Measurements from ENCODE around the gene ARHGEF38. TPM values are rescaled to one million over a fixed set of nuclear protein-coding genes. Genes with fewer than 3 reads are reported as not detected.

The ARHGEF38 gene
- total RNA-seq, 3 donors from 2014 or later, result 56.9 to 62.9 TPM; not detected in 1

DNA sequence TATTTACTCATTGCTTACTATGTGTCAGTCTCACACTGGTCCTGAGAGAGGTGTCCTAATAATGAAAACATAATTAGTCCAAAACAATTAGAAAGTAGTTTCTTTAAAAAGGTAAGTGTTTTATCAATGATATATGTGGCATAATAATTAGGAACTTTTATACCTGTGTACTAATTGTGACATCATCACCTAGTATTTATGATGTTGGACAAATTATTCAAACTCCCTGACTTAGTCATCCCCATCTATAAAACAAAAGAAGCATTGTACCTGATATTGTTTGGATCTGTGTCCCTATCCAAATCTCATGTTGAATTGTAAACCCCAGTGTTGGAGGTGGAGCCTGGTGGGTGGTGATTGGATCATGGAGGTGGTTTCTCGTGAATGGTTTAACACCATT lies 15.8 kb upstream of the ARHGEF38 start:
- H3K9me3 ChIP-seq, result no peaks in the 10 kb centered on the region
- no peaks in the 10 kb centered on the region for H3K27me3 ChIP-seq
- intact Hi-C loops (cut with DNase I; ENCODE audit: low total_unique reads), result no loop called here
- no peaks in the 10 kb centered on the region for H3K4me1 ChIP-seq
- DNase-seq (ENCODE audit: low spot score in 2 of 2), result no peak
- TF ChIP-seq POLR2AphosphoS5 (IDR thresholded peaks at IDR 0.05) (no peak), CTCF (IDR thresholded peaks at IDR 0.05) (no peak), POLR2A (IDR thresholded peaks at IDR 0.05) (no peak)
- H3K27ac ChIP-seq, result no peak overlapping the region
- H3K36me3 ChIP-seq, result no peaks in the 10 kb centered on the region
- no peak overlapping the region for H3K4me3 ChIP-seq

- Histone ChIP-seq H3K4me1 (no peaks in the 10 kb centered on the region), H3K4me3 (no peak overlapping the region), H3K27me3 (no peaks in the 10 kb centered on the region), H3K27ac (no peak overlapping the region), H3K9me3 (no peaks in the 10 kb centered on the region), H3K36me3 (no peaks in the 10 kb centered on the region)
- TF ChIP-seq CTCF (IDR thresholded peaks at IDR 0.05) (no peak), POLR2AphosphoS5 (IDR thresholded peaks at IDR 0.05) (no peak), POLR2A (IDR thresholded peaks at IDR 0.05) (no peak)
- DNase-seq (ENCODE audit: low spot score in 2 of 2), result no peak
- intact Hi-C loops (cut with DNase I; ENCODE audit: low total_unique reads), result no loop called here
Observed at GRCh38 chr4:105541420-105541819, 11.0 kb upstream of the ARHGEF38 start.

DNA sequence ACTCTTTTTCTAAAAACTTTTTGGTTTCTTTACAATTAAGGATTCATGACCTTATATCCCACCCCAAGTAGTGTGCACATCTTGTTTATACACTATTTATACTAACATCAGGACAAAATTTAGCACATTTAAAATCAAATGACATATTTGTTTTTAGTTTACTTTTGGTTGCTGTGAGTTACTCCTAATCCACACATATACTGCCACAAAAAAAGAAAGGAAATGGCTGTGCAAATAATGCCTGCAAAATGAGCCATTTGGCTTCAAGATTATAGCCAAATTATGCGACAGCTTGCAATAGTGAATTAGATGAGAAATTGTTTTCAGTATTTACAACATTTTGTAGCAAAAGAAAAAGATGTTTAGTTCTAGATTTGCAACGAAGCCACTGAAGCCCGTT lies 10.4 kb upstream of the ARHGEF38 start:
- H3K27me3 ChIP-seq, result no peaks in the 10 kb centered on the region
- no peak overlapping the region for H3K4me3 ChIP-seq
- H3K36me3 ChIP-seq, result no peaks in the 10 kb centered on the region
- no peaks in the 10 kb centered on the region for H3K4me1 ChIP-seq
- TF ChIP-seq CTCF (IDR thresholded peaks at IDR 0.05) (no peak), POLR2A (IDR thresholded peaks at IDR 0.05) (no peak), POLR2AphosphoS5 (IDR thresholded peaks at IDR 0.05) (no peak)
- no peak for DNase-seq (ENCODE audit: low spot score in 2 of 2)
- intact Hi-C loops (cut with DNase I; ENCODE audit: low total_unique reads), result no loop called here
- no peak overlapping the region for H3K27ac ChIP-seq
- no peaks in the 10 kb centered on the region for H3K9me3 ChIP-seq

GRCh38 chr4:105543346-105543745 lies 9.1 kb upstream of the ARHGEF38 start:
- H3K4me3 ChIP-seq, result no peak overlapping the region
- no peaks in the 10 kb centered on the region for H3K4me1 ChIP-seq
- H3K36me3 ChIP-seq, result no peaks in the 10 kb centered on the region
- H3K27me3 ChIP-seq, result no peaks in the 10 kb centered on the region
- intact Hi-C loops (cut with DNase I; ENCODE audit: low total_unique reads), result no loop called here
- TF ChIP-seq POLR2AphosphoS5 (IDR thresholded peaks at IDR 0.05), result no peak
- TF ChIP-seq POLR2A (IDR thresholded peaks at IDR 0.05), result no peak
- no peak for TF ChIP-seq CTCF (IDR thresholded peaks at IDR 0.05)
- H3K9me3 ChIP-seq, result no peaks in the 10 kb centered on the region
- no peak overlapping the region for H3K27ac ChIP-seq
- no peak for DNase-seq (ENCODE audit: low spot score in 2 of 2)

DNA sequence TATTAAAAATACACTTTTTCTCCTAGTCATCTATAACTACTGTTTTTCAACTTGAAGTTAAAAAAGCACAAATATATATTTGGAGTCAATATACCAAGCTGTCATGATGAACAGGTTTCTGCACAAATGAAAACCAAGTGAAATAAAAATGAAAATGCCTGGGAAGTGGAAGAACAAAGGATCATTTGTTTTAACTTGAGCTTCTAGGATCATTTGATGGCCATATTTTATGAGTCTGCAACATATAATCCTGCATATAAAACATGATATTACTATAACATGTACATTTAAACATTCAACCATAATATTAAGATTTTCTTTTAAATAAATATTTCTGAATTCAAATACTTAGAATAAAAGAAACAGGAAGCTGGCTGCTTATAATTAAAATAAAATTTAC lies 8.5 kb upstream of the ARHGEF38 start:
- no peak for DNase-seq (ENCODE audit: low spot score in 2 of 2)
- Histone ChIP-seq H3K36me3 (no peaks in the 10 kb centered on the region), H3K4me3 (no peak overlapping the region), H3K27me3 (no peaks in the 10 kb centered on the region), H3K9me3 (no peaks in the 10 kb centered on the region), H3K4me1 (no peaks in the 10 kb centered on the region), H3K27ac (no peak overlapping the region)
- TF ChIP-seq CTCF (IDR thresholded peaks at IDR 0.05) (no peak), POLR2A (IDR thresholded peaks at IDR 0.05) (no peak), POLR2AphosphoS5 (IDR thresholded peaks at IDR 0.05) (no peak)
- intact Hi-C loops (cut with DNase I; ENCODE audit: low total_unique reads), result no loop called here
